ENCODE data around the gene GALNT16. TPM values are rescaled to one million over a fixed set of nuclear protein-coding genes. Genes with fewer than 3 reads are reported as not detected.

Gene GALNT16
- total RNA-seq, 1 donor from 2014 or later, result 124 TPM

- peaks cover 13% of the 10 kb centered on the region for H3K9me3 Mint-ChIP-seq (ENCODE audit: unreplicated experiment)
- no peak for DNase-seq
- H3K27ac Mint-ChIP-seq (ENCODE audit: unreplicated experiment), result no peak overlapping the region
- H3K4me3 Mint-ChIP-seq (ENCODE audit: unreplicated experiment), result no peak overlapping the region
- peaks cover 11% of the 10 kb centered on the region for H3K27me3 Mint-ChIP-seq (ENCODE audit: unreplicated experiment)
- H3K4me1 Mint-ChIP-seq (ENCODE audit: low read depth, unreplicated experiment), result peaks cover 10% of the 10 kb centered on the region
- H3K36me3 Mint-ChIP-seq (ENCODE audit: unreplicated experiment), result peaks cover 4% of the 10 kb centered on the region
- TF ChIP-seq, protein P1, sequence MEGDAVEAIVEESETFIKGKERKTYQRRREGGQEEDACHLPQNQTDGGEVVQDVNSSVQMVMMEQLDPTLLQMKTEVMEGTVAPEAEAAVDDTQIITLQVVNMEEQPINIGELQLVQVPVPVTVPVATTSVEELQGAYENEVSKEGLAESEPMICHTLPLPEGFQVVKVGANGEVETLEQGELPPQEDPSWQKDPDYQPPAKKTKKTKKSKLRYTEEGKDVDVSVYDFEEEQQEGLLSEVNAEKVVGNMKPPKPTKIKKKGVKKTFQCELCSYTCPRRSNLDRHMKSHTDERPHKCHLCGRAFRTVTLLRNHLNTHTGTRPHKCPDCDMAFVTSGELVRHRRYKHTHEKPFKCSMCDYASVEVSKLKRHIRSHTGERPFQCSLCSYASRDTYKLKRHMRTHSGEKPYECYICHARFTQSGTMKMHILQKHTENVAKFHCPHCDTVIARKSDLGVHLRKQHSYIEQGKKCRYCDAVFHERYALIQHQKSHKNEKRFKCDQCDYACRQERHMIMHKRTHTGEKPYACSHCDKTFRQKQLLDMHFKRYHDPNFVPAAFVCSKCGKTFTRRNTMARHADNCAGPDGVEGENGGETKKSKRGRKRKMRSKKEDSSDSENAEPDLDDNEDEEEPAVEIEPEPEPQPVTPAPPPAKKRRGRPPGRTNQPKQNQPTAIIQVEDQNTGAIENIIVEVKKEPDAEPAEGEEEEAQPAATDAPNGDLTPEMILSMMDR (IDR thresholded peaks at IDR 0.05; ENCODE audit: partially characterized antibody, unreplicated experiment), result no peak
Measured at GRCh38 chr14:69321601-69322330, 61.8 kb downstream of the GALNT16 start.

- no peak overlapping the region for H3K4me3 Mint-ChIP-seq (ENCODE audit: unreplicated experiment)
- H3K4me1 Mint-ChIP-seq (ENCODE audit: low read depth, unreplicated experiment), result peaks cover 6% of the 10 kb centered on the region
- no peak overlapping the region for H3K27ac Mint-ChIP-seq (ENCODE audit: unreplicated experiment)
- H3K9me3 Mint-ChIP-seq (ENCODE audit: unreplicated experiment), result peaks cover 9% of the 10 kb centered on the region
- peaks cover 12% of the 10 kb centered on the region for H3K36me3 Mint-ChIP-seq (ENCODE audit: unreplicated experiment)
- peaks cover 5% of the 10 kb centered on the region for H3K27me3 Mint-ChIP-seq (ENCODE audit: unreplicated experiment)
- no peak for DNase-seq
- TF ChIP-seq, protein P1 (IDR thresholded peaks at IDR 0.05; ENCODE audit: partially characterized antibody, unreplicated experiment), result no peak
Measured at GRCh38 chr14:69323266-69323998, 63.5 kb downstream of the GALNT16 start.

- Mint-ChIP-seq H3K27ac (ENCODE audit: unreplicated experiment) (no peak overlapping the region), H3K27me3 (ENCODE audit: unreplicated experiment) (peaks cover 3% of the 10 kb centered on the region), H3K4me3 (ENCODE audit: unreplicated experiment) (no peak overlapping the region), H3K9me3 (ENCODE audit: unreplicated experiment) (peaks cover 6% of the 10 kb centered on the region), H3K36me3 (ENCODE audit: unreplicated experiment) (peaks cover 12% of the 10 kb centered on the region), H3K4me1 (ENCODE audit: low read depth, unreplicated experiment) (peaks cover 4% of the 10 kb centered on the region)
- TF ChIP-seq, protein P1 (IDR thresholded peaks at IDR 0.05; ENCODE audit: partially characterized antibody, unreplicated experiment), result no peak
- no peak for DNase-seq
Measured at GRCh38 chr14:69323999-69324282, 64.0 kb downstream of the GALNT16 start.

- Mint-ChIP-seq H3K27ac (ENCODE audit: unreplicated experiment) (no peak overlapping the region), H3K4me1 (ENCODE audit: low read depth, unreplicated experiment) (peaks cover 4% of the 10 kb centered on the region), H3K4me3 (ENCODE audit: unreplicated experiment) (no peak overlapping the region), H3K27me3 (ENCODE audit: unreplicated experiment) (peaks cover 3% of the 10 kb centered on the region), H3K9me3 (ENCODE audit: unreplicated experiment) (peaks cover 5% of the 10 kb centered on the region), H3K36me3 (ENCODE audit: unreplicated experiment) (peaks cover 12% of the 10 kb centered on the region)
- TF ChIP-seq, protein P1 (IDR thresholded peaks at IDR 0.05; ENCODE audit: partially characterized antibody, unreplicated experiment), result no peak
- no peak for DNase-seq
Measured at GRCh38 chr14:69324341-69324931, 64.5 kb downstream of the GALNT16 start.

DNA sequence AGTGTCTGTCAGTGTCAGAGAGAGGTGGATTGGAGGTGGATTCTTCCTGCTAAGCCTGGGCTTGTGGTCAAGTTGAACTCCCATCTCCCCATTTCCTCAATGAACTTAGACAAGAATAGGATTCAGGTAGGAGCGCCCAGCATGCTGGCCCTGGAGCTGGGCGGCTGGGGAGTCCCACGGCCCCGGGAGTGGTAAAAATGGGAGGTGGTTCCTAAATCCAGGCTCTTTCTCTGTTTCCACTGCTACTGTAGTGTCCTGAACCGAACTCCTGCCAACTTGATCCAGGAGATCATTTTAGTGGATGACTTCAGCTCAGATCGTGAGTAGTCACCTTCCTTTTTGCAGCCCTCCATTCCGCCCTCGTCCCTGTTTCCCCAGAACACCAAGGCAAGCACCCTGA is 65.1 kb downstream of the GALNT16 start:
- TF ChIP-seq, protein P1 (IDR thresholded peaks at IDR 0.05; ENCODE audit: partially characterized antibody, unreplicated experiment), result no peak
- Mint-ChIP-seq H3K4me3 (ENCODE audit: unreplicated experiment) (no peak overlapping the region), H3K4me1 (ENCODE audit: low read depth, unreplicated experiment) (peaks cover 4% of the 10 kb centered on the region), H3K27me3 (ENCODE audit: unreplicated experiment) (peaks cover 7% of the 10 kb centered on the region), H3K9me3 (ENCODE audit: unreplicated experiment) (peaks cover 7% of the 10 kb centered on the region), H3K36me3 (ENCODE audit: unreplicated experiment) (peaks cover 12% of the 10 kb centered on the region), H3K27ac (ENCODE audit: unreplicated experiment) (no peak overlapping the region)
- DNase-seq, result no peak

Data from glutamatergic neuron (in vitro differentiated cells).